WI38 (cell line): Measurements from ENCODE around the gene WASHC3.

Source experiments
- H3K4me3 ChIP-seq: 2 replicates; pipeline ENCODE4 v1.5.1; 2011; ENCODE audit warnings: low read depth, mild to moderate bottlenecking, control low read depth, low read length
- TF ChIP-seq, protein P1 (sequence below): IDR thresholded peaks from 2 replicates; pipeline ENCODE4 v1.5.1; 2012; ENCODE audit warnings: low read depth, mild to moderate bottlenecking, control low read depth, low read length

WASHC3 gene

DNA sequence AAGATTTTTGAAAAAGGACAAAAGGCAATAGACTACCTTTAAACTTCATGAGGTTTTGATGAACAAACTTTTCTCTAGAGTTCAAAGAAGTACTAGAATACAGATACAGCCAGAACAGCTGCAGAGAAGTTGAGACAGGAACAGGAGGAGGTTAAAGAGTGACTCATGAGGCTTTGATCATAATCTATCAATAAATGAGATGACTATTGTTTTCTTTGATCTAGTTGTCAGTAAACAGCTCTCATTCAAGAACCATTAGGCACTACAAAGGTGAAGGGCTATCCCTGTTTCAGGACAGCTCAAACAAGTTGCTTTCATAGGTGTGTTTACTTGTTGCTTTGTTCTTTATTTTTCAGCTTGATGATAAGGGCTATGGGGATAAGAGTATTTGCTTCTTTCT lies 2.4 kb downstream of the WASHC3 start:
- TF ChIP-seq, protein P1, sequence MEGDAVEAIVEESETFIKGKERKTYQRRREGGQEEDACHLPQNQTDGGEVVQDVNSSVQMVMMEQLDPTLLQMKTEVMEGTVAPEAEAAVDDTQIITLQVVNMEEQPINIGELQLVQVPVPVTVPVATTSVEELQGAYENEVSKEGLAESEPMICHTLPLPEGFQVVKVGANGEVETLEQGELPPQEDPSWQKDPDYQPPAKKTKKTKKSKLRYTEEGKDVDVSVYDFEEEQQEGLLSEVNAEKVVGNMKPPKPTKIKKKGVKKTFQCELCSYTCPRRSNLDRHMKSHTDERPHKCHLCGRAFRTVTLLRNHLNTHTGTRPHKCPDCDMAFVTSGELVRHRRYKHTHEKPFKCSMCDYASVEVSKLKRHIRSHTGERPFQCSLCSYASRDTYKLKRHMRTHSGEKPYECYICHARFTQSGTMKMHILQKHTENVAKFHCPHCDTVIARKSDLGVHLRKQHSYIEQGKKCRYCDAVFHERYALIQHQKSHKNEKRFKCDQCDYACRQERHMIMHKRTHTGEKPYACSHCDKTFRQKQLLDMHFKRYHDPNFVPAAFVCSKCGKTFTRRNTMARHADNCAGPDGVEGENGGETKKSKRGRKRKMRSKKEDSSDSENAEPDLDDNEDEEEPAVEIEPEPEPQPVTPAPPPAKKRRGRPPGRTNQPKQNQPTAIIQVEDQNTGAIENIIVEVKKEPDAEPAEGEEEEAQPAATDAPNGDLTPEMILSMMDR, result no peak
- H3K4me3 ChIP-seq, result no peak overlapping the region

DNA sequence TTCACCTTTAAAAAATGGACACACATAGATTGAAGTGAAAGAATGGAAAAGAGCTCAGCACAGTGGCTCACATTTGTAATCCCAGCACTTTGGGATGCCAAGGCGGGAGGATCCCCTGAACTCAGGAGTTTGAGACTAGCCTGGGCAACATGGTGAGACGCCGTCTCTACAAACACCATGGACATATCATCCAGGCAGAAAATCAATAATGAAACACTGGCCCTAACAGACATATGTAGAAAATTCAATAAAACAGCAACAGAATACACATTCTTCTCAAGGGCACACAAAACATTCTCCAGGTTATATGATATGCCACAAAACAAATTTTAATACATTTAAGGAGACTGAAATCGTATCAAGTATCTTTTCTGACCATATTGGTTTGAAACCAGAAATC lies 7.4 kb downstream of the WASHC3 start:
- H3K4me3 ChIP-seq, result no peak overlapping the region
- TF ChIP-seq, protein P1, result no peak

DNA sequence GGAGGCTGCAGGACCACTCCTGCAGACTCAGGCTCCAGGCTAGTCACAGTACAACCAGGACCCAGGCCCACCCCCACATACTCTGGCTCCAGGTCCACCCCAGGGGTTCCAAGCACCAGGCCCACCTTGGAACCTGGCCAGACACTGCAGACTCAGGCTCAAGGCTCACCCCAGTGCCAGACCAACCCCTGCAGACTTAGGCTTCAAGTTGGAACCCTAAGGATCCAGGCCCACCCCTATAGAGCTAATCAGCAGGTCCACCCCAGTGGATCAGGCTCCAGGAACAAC lies 8.8 kb downstream of the WASHC3 start:
- TF ChIP-seq, protein P1, result no peak
- no peak overlapping the region for H3K4me3 ChIP-seq

DNA sequence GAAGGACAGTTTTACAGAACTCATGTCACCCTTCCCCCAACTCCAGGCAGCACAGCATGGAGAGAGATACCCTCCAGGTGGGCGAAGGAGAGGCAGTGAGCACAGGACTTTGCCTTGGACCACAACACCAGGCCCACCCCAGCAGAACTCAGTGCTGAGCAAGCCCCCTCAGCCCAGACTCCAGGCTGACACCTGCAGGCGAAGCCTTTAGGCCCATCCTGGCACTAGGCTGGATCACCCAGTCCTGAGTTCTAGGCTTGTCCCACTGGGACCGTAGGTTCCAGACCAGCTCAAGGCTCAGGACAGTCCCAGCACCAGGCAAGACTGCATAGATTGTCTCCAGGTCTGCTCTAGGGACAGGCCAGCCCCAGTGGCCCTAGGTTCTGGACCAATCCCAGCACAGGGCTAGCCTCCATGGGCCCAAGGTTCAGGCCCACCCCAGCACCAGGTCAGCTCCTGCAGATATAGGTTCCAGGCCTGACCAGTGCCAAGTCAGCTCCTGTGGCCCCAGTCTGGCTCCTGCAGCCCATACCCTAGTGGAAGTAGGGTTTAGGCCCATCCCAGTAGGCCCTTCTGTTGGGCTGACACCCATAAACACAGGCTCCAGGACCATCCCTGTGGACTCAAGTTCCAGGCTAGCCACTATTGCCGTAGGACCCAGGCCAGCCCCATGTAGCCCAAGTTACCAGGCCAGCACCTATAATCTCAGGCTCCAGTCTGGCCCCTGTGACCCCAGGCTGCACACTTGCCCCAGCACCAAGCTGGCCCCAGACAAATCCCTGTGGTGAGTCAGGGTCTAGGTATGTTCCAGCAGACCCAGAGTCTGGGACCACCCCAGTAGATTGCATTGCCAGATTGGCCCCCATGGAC lies 9.4 kb downstream of the WASHC3 start:
- TF ChIP-seq, protein P1, result no peak
- no peak overlapping the region for H3K4me3 ChIP-seq

DNA sequence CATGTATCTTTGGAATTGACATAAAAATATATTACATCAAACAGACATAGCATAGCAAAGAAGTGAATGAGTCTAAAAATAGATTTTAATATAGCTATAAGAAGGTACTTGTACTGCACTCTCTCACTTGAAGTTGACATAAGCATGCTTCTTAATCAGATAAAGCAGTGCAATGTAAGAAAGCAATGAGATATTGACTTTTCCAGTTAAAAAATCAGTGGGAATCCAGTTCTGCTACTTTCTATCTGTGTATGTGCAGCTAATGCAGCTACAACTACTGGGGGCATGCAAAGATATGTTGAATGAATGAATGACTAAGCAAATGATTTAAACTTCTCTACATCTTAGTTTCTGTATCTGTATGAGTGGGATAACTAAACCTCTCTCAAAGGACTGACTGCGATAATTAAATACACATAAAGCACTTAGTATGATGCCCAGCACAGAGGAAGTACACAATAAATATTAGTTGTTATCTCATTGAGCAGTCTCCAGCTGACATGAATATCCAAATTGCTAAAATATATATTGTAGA lies 10.3 kb downstream of the WASHC3 start:
- TF ChIP-seq, protein P1, result no peak
- H3K4me3 ChIP-seq, result no peak overlapping the region

DNA sequence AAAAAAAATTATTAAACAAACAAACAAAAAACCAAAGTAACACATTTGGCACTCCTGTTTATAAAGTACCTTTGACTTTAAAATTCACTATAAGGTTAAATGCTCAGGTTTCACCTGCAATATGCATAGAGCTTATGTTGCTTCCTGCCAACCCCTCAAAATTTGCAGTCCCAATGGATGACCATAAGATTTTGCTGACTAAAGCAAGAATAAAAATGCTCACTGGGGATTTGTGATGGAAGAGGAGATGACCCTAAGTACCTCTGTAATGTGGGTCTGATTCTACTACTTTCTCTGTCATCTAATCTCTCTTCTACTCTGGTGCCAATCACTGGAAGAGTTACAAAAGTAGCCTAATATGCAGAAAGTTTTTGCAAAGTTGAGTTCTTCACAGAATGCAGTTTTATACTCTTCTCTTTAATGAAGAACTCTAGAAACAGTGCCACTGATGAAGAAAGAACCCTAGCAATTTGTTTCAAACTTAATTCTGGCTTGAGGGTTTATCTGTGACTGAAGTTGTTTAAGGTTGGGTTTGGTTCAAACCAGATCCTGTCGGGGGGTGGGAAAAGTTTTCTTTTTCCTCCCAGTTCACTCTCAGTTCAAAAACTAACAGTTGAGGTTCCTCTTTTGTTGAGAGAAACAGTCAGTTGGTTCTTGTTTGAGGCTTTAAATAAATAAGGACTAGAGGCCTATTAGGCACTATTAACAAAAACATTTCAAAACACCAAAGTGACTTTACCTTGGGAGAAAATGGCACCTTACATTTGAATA lies 10.9 kb downstream of the WASHC3 start:
- TF ChIP-seq, protein P1, result no peak
- no peak overlapping the region for H3K4me3 ChIP-seq

DNA sequence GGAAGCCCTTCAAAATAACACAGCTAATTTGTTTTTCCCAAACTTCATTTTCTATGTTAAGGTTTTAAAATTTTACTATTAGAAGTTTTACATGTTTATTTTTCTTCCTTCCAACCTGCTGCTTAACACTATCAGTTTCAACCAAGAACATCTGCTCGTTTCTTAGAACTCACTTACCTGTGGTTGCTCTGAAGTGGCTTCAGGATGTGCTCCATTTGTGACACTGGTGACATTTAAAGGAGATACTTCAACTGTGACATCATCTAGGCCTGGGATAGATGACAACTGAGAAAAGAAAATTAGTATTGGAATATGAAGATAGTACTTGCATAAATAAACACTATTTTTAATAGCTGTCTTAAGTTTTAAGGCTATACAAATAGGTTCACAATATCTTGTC lies 17.9 kb downstream of the WASHC3 start:
- H3K4me3 ChIP-seq, result no peak overlapping the region
- TF ChIP-seq, protein P1, result no peak
